ENCODE measurements around the gene HIGD1A.

Gene HIGD1A

DNA sequence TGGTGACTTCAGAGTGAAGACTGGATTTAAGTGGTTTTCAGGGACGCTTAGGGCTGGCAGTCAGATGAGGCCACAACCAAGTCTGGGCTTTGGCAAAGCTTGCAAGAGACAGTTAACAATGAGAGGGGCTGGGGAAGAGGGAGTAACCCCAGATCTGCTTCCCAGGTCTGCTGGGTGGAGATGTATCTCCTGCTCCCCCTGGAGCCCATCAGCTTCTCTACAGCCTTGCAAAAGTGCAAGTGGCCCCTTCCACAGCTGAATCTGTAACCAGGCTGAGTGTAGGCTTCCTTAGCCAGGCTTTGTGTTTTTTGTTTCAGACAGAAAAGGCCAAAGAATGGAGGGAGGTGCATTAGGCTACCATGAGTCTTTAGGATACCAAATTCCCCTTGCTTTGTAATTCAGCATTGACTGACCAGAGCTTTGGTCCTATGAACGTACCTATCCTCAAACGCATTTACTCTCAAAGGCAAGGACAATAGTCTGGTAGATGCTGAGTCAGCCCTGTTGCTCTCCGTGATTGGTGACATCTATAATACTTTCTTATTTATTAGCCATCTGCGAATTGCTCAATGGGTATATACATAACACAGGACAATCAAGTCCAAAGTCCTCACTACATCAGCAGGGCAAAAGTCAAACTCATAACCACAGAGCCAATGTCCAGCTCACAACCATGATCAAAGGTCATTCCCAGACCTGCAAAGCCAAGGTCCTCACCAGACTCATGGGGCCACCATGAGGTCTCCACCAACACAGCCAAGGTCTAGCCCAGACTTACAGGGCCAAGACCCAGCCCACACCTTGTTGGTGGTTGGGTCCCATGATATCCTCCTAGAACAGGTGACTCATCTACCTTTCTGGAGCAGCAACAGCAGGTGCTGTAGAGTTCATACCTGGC, 48.4 kb downstream of the HIGD1A start:
- peak; percentile 42 for DNase-seq (ENCODE audit: low read depth, low spot score)

- no peak for DNase-seq (ENCODE audit: low read depth, low spot score)
Measured at GRCh38 chr3:42753757-42754156, 50.5 kb downstream of the HIGD1A start.

DNA sequence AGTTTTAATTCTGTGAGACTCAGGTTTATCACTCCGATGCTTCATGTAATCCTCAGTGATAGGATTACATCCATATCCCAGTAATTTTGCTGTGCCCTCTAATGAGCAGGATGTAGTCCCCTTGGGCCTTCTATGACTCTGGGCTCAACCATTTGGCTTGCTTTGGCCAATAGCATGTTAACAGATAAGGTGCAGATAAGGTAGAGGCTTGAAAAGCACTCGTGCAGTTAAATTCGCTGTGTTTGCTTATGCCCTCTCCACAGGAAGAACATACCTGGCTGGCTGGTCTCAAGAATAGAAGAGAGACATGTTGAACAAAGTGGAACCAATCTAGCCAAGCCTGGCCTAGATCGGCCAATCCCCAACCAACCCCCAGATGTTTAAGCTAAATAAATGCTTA, 51.3 kb downstream of the HIGD1A start:
- no peak for DNase-seq (ENCODE audit: low read depth, low spot score)

GRCh38 chr3:42752441-42752840, 51.8 kb downstream of the HIGD1A start:
- no peak for DNase-seq (ENCODE audit: low read depth, low spot score)

GRCh38 chr3:42751609-42752008, 52.7 kb downstream of the HIGD1A start:
- no peak for DNase-seq (ENCODE audit: low read depth, low spot score)

- DNase-seq (ENCODE audit: low read depth, low spot score), result no peak
Measured at GRCh38 chr3:42750834-42751233, 53.5 kb downstream of the HIGD1A start.

DNA sequence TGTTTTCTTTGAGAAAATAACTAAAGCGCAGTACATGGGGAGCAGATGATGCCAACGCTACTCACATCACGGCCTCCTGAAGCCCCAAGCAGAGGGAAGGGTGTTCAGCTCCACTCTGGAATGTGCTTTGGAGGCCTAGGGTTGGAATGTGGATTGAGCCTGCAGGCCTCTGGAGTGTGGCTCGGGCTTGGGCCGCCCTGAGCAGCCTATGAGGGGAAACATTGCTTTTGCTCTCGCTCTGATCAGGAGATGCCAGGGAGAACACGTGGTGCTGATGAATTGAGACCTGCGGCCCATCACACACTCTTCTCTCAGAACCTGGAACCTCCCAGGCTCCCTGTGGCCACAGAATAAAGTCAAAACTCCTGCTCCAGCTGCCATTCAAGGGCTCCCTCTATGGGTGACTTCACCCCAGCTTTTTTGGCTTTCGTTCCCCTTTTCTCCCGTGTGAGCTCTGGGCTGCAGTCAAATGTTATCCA, 54.5 kb downstream of the HIGD1A start:
- peak; percentile 32 for DNase-seq (ENCODE audit: low read depth, low spot score)

GRCh38 chr3:42749025-42749752, 55.1 kb downstream of the HIGD1A start:
- DNase-seq (ENCODE audit: low read depth, low spot score), result no peak

DNA sequence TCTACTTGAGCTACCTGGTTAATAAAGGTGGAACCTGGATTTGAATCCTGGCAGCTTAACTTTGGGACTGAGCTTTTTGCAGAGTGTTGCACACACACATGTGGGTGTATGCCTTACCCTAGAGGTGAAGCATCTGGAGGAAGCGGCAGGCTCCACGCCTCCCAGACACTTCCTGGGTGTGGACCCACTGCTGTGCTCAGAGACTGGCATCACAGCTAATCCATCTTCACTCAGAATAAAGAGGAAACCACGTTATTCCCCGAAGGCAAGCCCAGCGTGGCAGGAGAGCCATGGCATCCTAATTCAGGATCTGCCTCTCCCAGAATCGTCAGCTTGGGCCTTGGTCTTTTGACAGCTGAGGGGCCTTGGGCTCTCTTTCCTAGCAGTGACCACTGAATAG, 56.7 kb downstream of the HIGD1A start:
- DNase-seq (ENCODE audit: low read depth, low spot score), result no peak

DNA sequence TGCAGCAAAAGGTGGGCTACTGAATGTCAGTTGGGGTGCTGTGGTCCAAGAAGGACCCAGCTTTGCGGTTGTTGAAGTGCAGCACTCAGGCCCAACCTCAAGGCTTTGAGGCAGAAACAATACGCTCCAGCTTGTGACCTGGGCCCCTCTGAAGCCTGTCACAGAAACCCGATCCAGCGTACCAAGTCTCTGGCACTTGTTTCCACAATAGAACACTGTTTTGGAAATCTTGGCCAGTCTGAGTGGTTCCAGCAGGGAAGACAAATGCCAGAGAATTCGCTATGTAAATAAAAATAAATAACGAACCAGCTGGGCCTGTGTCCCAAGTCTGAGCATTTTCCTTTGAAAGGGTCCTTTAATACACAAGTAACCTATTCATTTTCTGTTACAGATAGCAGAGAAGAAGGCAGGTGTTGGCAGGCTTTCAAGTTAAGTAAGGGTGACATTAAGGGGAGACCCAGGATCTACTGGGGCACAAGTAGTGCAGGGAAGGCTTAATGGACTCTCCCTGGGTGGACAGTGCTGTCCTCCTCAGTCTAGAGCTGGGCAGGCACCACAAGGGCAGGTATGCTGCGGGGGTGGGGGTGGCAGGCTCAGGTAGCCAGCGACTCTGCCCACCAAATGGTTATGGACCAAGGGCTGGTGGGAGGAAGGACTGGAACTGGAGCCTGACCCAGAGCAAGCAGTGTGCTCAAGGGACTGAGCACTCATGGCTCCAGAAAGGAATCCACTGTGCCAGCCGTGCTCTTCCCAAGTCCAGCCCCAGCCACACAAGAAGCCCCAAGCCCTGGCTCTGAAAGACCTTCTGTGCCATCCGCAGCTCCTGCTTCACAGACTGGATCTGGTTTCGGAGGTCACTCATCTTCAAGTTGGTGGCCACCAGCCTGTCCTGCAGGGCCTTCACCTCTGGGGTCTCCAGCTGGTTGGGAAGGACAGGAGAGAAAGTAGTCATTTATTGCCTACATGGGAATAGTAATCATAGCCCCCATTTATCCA, 57.5 kb downstream of the HIGD1A start:
- DNase-seq (ENCODE audit: low read depth, low spot score), result peak; percentile 83

GRCh38 chr3:42745776-42746454, 58.4 kb downstream of the HIGD1A start:
- DNase-seq (ENCODE audit: low read depth, low spot score), result peak; percentile 42

DNA sequence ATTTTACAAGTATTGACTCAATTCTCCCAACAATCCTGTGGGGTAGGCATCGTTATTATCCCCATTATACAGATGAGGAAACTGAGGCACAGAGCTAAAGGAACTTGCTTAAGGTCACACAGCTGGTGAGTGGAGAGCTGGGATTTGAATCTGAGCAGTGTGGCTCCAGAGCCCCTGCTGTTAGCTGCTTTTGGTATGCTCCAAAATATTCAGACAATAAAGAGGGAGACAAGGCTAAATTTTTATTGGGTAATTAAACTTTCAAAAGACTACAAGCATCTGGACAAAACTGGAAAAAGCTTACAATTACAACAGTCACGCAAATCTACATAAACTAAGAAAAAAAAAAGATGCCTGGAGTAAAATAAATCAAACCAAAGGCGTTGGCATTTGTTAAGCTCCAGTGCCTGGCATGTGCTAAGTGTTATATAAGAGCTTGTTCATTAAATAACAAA, 59.0 kb downstream of the HIGD1A start:
- no peak for DNase-seq (ENCODE audit: low read depth, low spot score)

- DNase-seq (ENCODE audit: low read depth, low spot score), result no peak
Measured at GRCh38 chr3:42743204-42743995, 60.9 kb downstream of the HIGD1A start.

DNA sequence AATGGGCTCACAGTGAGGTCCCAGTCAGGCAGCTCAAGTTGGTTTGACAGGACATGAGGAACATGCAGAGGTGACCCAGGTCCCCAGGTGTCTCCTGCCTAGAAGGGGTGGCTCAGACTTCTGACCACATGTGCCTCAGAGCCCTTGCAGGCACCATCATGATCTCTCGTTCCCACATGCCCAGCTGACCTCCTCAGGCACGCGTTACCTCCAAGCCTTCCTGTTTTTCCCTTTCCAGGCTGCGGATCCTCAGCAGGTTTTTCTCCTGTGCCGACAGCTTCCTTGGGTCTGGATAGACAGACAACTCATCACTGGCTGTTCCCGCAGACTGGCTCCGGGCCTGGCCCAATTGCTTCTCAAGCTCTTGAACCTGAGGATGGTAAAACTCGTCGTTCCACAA, 61.6 kb downstream of the HIGD1A start:
- DNase-seq (ENCODE audit: low read depth, low spot score), result no peak

- DNase-seq (ENCODE audit: low read depth, low spot score), result no peak
Measured at GRCh38 chr3:42742259-42742658, 62.0 kb downstream of the HIGD1A start.

- DNase-seq (ENCODE audit: low read depth, low spot score), result no peak
Measured at GRCh38 chr3:42741796-42742195, 62.5 kb downstream of the HIGD1A start.

DNA sequence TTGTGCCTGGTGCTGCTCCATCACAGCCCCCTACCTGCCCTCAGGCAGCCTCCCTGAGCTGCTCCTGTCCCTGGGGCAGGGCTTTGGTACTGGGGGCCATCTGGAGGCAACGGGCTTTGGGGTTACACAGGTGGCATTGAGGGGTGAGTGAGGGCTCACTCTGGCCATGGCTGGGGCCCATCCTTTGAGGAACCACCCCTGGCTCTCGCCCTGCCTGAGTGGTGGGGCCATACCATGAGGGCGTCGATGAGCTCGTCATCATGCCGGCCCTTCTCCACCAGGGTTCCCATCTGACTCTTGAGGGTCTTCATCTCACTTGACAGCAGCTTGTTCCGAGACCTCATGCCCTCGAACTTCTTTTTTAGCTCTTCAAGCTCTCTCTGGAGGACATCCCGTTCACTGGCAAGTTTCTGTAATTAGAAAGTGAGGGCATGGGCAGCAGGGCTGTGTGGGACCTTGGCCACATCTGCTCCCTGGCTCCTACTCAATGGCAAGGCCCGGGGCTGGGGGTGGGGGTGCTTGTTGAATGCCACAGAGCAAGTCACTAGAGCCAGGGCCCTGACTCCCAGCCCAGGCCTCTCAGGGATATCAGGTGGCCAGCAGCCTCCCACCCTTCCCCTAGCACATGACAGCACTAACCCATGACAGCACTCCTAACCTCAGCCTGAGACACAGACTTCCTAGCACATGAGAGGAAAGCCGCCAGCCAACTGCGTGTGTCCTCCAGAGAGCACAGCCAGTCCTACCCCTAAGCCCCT, 64.7 kb downstream of the HIGD1A start:
- DNase-seq (ENCODE audit: low read depth, low spot score), result no peak

- DNase-seq (ENCODE audit: low read depth, low spot score), result no peak
Measured at GRCh38 chr3:42736531-42736930, 67.8 kb downstream of the HIGD1A start.

- no peak for DNase-seq (ENCODE audit: low read depth, low spot score)
Measured at GRCh38 chr3:42736081-42736480, 68.2 kb downstream of the HIGD1A start.
